Kasumi-1 (cell line): ENCODE measurements around the gene C20orf144.
A peak's percentile ranks its signal among the peaks of the same experiment; 100 is the strongest.

ENCODE experiments used
- DNase-seq, 2 experiments: peaks; one replicate each; lab custom pipeline; 2025; lab: John Stamatoyannopoulos, UW

C20orf144 gene

DNA sequence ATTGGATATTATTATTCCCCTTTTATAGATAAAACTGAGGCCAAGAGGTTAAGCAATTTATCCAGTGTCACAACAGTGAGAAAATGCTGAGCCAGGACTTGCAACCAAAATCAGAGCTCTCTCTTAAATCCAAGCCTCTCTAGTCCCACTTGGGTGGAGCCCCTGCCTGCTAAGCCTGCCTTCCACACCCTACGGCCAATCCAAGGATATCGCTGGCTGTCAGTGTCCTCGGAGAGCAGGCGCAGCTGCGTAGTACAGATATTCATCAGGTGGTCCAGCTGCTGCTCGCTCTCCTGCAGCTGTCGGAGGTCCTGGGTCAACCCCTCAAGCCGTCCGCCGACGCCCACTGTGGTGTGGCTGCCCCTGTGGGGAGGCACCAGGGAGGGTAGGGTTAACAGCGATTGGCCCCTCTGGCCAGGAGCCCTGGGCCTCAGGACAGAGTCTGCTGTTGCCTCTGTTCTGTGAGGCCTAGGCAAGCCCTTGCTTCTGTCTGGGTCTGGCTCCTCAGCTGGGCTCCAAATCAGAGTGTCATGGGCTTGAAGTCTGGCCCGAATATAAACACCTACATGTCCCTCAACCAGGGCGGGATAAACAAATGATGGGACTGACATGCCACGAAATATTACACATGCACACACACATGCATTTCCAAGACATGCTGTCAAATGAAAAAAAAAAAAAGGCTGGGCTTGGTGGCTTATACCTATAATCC lies 16.0 kb downstream of the C20orf144 start:
- no peak for DNase-seq

DNA sequence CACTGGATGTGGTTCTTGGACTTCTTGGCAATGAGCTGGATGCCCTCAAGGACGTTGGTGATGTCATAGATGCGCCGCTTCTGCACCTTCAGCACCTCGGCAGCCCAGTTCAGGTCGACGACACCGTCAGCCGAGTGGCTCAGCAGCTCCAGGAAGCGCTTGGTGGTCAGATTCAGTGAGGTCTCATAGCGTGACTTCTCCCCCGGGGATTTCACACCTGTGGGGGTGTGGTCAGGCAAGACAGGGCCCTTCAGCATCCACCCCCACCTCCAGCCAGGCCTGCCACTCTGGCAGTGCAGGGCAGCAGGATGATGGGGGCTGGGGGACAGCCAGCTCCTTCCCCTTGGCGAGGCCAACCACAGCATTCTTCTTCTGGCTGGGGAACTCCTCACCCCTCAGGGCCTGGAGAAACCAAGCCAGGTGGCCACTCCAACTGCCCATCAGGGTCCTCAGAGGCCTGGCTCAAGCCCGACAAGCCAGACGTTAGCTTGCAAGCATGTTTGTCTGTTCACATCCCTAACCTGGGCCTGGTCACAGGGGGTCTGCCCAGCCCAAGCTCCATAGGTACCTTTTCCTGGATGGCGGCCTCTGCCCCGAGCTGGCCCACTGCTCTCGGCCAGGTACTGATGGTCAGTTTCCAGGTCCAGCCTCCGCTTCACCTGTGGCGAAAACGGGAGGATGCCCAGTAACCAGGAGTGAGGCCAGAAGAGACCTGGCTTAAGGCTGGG lies 17.8 kb downstream of the C20orf144 start:
- DNase-seq = no peak

DNA sequence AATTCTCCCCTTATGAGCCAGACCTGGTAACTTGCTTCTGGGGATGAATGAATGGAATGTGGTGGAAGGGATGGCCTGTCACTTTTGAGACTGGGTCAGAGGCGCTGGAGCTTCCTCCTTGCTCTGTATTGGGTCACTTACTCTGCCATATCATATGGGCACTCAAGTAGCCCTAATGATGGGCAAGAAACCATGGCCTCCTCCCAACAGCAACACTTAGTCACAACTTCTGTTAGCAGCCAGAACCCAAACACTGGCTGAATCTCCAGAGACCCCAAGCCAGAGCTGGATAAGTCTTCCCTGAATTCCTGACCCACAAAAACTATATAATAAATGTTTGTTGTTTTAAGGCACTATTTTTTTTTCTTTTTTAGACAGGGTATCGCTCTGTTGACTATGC lies 18.6 kb downstream of the C20orf144 start:
- no peak for DNase-seq

- no peak for DNase-seq
Measured at GRCh38 chr20:33681288-33681687, 19.2 kb downstream of the C20orf144 start.

- no peak for DNase-seq
Measured at GRCh38 chr20:33681728-33682353, 19.7 kb downstream of the C20orf144 start.

DNA sequence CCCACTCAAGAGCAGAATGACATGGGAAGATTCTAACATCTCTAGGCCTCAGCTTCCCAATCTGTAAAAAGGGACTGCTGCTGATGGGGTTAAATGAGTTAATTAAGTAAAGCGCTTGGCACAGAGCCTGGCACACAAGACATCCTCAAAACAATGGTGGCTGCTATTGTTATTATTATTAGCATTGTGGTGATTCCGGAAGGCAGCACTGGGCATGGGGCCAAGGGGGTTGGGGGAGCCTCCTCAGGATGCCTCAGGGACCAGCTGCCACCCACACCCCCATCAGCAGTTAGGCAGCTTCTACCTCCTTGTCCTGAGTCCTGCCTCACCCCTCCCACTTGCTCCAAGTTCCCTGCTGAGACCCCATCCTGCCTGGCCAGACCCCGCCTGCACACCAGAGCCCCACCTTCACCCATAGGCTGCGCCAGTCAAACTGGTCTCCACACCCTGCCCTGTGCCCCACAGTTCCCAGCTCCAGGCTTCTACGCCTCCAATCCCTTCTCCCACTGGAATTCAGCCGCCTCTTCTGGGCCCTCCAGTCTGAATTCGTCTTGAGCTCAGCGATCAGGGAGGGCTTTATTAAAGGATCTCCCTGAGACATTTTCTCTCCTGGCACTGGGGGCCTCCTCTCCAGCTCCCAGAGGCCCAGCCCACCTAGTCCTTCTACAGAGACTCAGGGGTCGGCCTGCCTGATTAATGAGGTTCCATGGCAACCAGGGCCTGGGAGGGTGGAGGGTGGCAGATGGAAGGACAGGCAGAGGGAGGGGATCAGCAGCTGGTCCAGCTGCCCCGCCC lies 22.6 kb downstream of the C20orf144 start:
- DNase-seq = no peak

DNA sequence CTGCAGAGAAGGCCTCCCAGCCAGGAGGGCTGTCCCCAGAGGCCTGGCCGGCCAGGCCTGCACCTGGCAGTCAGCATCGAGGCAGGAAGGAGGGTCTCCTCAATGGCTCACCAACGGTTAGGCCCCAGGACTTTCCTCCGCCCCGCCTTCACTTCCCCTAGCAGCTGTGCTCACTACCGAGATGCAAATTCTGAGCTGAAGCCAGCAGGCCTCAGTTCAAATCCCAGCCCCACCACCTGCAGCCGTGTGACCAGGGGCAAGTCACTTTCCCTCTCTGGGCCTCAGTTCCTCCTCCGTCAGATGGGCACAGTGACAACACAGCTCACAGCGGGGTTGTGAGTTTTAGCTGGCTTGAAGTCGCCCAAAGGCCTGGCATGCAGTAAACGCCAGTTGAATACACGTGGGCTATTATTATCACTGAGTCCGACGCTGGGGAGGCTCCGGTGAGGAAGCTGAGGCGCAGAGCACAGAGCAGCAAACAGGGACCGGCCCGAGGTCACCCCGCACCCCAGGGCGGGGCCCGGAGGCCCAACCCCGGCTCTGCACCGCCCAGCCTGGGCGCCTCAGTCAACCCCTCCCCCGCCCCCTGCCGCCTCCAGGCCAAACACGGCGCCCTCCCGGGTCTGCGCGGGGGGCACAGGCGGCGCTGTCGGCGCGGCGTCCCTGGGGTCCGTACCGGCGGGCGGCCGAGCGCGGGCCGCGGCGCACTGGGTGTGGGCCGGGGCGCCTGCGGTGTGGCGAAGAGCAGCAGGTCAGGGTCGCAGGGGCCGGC lies 23.4 kb downstream of the C20orf144 start:
- DNase-seq = peak; percentile 29 to 47

GRCh38 chr20:33686100-33686983 lies 24.2 kb downstream of the C20orf144 start, which contains the start of gene E2F1:
Gene E2F1, minus strand, starts transcription at chr20:33686385. Its CDS starts 121 bp downstream, at chr20:33686264.
- DNase-seq = peak; percentile 87 to 88

DNA sequence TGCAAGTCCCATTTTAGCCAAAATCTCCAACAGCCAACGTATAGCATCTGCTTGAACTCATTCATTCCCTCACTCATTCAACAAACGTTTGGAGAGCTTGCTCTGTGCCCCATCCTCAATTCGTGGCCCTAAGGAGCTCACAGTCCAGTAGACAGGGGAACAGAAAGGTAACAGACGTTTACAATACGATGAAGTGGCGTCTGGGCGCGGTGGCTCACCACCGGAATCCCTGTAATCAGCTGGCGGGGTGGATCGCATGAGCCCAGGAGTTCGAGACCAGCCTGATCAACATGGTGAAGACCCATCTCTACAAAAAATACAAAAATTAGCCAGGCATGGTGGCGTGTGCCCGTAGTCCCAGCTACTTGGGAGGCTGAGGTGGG lies 24.8 kb downstream of the C20orf144 start:
- DNase-seq = no peak

DNA sequence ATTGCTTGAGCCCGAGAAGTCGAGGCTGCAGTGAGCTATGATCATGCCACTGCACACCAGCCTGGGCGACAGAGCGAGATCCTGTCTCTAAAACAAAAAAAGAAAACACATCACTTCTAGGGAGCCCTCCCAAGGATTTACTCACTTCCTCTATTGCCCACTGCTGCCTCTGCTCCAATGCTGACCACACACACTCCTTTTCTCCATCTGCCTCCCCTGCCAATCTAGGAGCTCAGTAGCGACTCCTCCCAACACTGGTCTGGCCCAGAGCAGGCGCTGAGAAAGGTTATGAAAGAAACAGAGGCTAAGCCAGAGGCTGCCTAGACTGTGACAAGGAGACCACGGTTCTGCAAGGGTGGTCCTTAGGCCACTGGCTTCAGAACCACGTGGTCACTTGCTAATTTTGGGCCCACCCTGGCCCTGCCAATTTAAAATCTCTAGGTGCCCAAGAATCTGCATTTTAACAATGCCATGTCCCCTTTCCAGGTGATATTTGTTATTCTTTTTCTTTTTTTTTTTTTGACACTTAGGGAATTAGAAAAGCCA lies 25.3 kb downstream of the C20orf144 start:
- peak; percentile 74 to 81 for DNase-seq

- DNase-seq = no peak
Measured at GRCh38 chr20:33687993-33688937, 26.1 kb downstream of the C20orf144 start.

DNA sequence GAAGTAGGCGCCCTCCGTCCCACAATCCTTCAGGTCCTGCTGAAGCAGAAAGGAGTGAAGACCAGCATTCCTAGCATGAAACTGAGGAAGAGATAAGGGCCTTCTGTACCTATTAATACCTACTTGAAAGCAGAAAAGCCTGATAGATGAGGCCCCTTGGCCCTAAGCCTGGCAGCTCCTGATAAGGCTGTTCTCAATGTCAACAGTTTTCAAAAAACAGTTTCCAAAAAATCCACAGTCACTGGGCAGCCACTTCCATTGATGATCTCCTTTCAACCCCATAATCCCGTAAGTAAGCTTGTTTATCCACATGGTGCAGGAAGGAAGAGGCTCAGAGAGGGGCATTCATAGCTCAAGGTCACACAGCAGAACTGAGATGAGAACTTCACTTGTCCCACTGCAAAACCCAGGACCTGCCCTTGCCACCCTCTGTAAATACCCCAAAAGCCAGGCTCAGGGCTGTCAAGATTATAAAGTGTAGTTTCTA lies 26.9 kb downstream of the C20orf144 start:
- DNase-seq = no peak

DNA sequence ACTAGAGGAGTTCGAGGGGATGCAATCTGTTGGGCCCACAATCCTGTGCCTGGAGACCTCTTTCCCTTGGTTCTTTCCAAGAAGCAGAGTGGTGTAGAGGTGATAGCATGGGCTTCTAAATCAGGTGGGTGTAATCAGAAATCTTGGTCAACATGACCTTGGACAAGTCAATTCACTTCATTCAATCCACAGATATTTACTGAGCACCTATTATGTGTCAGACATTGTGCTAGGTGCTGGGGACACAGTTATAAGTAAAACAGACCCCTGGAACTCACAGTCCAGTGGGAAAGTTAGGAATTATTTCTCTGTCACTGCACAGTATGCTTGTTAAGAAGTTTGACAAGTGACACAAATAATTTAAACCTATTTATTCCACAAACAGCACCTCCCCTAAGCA lies 27.4 kb downstream of the C20orf144 start:
- DNase-seq = no peak

- peak; percentile 80 to 81 for DNase-seq
Measured at GRCh38 chr20:33689973-33690372, 27.8 kb downstream of the C20orf144 start.

- DNase-seq = no peak
Measured at GRCh38 chr20:33693289-33693688, 31.2 kb downstream of the C20orf144 start.

DNA sequence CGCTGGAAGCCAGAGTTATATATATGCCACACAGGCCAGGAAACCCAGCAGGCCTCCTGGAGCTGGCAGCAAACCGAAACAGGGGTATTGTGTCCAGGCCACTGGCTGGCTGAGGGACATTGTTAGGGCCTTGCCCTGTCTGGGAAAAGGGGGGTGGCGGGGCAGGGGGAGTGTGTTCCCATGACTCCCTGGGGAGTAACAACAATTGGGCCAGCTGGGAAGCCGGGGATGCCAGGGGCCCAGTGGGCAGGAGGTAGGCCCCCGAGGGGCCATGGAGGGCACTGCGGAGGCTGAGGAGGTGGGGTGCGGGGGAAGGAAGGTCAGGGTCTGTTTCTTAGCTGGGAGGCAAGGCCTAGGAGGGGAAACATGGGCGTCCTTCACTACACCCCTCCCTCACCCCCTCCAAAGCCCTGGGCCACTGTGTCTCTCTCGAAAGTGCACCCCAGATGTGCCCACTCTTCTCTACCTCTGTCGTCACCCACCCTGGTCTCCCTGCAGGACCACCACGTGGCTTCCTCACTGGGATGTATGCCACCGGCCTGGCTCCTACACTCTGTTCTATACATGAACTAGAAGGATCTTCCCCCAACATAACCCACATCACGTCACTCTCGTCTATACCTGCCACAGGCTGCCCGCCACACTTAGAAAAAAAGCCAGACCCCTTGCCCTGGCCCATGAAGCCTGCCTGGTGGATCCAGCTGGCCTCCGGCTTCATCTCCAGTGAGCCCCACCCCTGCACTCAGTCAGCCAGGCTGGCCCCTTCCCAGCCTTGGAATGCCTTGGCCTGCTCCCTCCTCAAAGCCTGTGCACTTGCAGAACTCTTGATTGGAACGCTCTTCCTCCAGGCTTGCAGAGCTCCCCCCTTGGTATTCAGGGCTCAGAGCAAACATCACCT lies 31.9 kb downstream of the C20orf144 start:
- DNase-seq = no peak

GRCh38 chr20:33694639-33695012 lies 32.5 kb downstream of the C20orf144 start:
- DNase-seq = no peak

- DNase-seq = no peak
Measured at GRCh38 chr20:33696448-33696847, 34.3 kb downstream of the C20orf144 start.
